Kidney (tissue), 14 donors: ENCODE measurements around the gene HAND1. TPM values are rescaled to one million over a fixed set of nuclear protein-coding genes. Genes with fewer than 3 reads are reported as not detected.
A peak's percentile ranks its signal among the peaks of the same experiment; 100 is the strongest.

Experiments
- DNase-seq, 5 donors: peaks; one replicate each; pipeline ENCODE4 v3.0.0-alpha.2; 2013 to 2020
- FAIRE-seq: peaks from 2 replicates; lab custom pipeline; 2012; peaks lifted over from hg19 to GRCh38; lab: Jason Lieb, UNC
- H3K27ac ChIP-seq, 2 donors: one replicate each; pipeline ENCODE4 v1.7.0; 2013; ENCODE audit warnings: low read depth in 2 of 2, low read length in 2 of 2, inconsistent platforms in 1 of 2
- H3K27me3 ChIP-seq: one replicate; pipeline ENCODE4 v1.7.1; 2013; ENCODE audit warnings: low read length, inconsistent platforms; ENCODE audit not compliant: control insufficient read depth, insufficient read depth
- H3K36me3 ChIP-seq, 3 donors: one replicate each; pipeline versions ENCODE4 v1.7.0 to v1.7.1; 2013; ENCODE audit warnings: low read length in 3 of 3, control low read depth in 1 of 3, inconsistent platforms in 1 of 3; ENCODE audit not compliant: insufficient read depth in 3 of 3, control insufficient read depth in 2 of 3
- H3K4me1 ChIP-seq, 3 donors: one replicate each; pipeline versions ENCODE4 v1.7.0 to v1.7.1; 2013; ENCODE audit warnings: low read length in 3 of 3, inconsistent platforms in 1 of 3, low read depth in 1 of 3; ENCODE audit not compliant: control insufficient read depth in 2 of 3, insufficient read depth in 2 of 3
- H3K4me3 ChIP-seq, 3 donors: one replicate each; pipeline versions ENCODE4 v1.7.0 to v1.8.1; 2013; ENCODE audit warnings: low read length in 3 of 3, control low read depth in 1 of 3, inconsistent platforms in 1 of 3
- H3K9ac ChIP-seq, 3 donors: one replicate each; pipeline versions ENCODE4 v1.7.0 to v1.7.1; 2013; ENCODE audit warnings: low read length in 3 of 3, control low read depth in 1 of 3, inconsistent platforms in 1 of 3
- H3K9me3 ChIP-seq, 3 donors: one replicate each; pipeline versions ENCODE4 v1.7.0 to v1.7.1; 2013; ENCODE audit warnings: low read length in 3 of 3, control low read depth in 1 of 3, inconsistent platforms in 1 of 3; ENCODE audit not compliant: control insufficient read depth in 2 of 3, insufficient read depth in 1 of 3
- CTCF ChIP-seq: IDR thresholded peaks from 3 replicates; pipeline ENCODE4 v1.5.1; 2012; ENCODE audit warnings: mild to moderate bottlenecking, moderate library complexity, borderline replicate concordance; ENCODE audit not compliant: insufficient read depth; ENCODE audit errors: extremely low read depth
- intact Hi-C: fragments of 100-400 bp; cut with DNase I; formaldehyde crosslinking; loops from one replicate; pipeline ENCODE4 v1.11.1; 2022
- polyA plus RNA-seq: library from polyadenylated mRNA; stranded (reverse); fragments of 350-450 nt; fragmentation: Illumina TruSeq; extraction: RNeasy Lipid Tissue Mini Kit (QIAGEN cat#74804); gene quantifications from one replicate; pipeline ENCODE4 v1.2.3, GENCODE V29; 2014; ENCODE audit warnings: low read depth, low replicate concordance; ENCODE audit not compliant: insufficient read depth
- total RNA-seq: library from RNA; stranded (reverse); fragmentation: NEBNext Ultra II Directional; extraction: Animal tissue kit (Norgen Biotek cat#: 25700); gene quantifications from one replicate; pipeline ENCODE4 v1.2.1, GENCODE V29; 2021
- donor health status: control.
- donor health status: control.
- donor health status: control.
- donor health status: control.
- donor health status: control.
- donor health status: DM: yes; HTN: yes; CAD: no.
- donor health status: Normal renal cell carcinoma (clear cell type).

HAND1 gene
- total and polyA plus RNA-seq, 2 donors from 2014 or later = not detected

- Histone ChIP-seq H3K36me3 (no peaks in the 10 kb centered on the region), H3K27me3 (peaks cover 8% of the 10 kb centered on the region), H3K9ac (no peak overlapping the region), H3K4me1 (no peaks in the 10 kb centered on the region), H3K27ac (no peak overlapping the region), H3K4me3 (no peak overlapping the region), H3K9me3 (no peaks in the 10 kb centered on the region)
- DNase-seq (no peak), FAIRE-seq (no peak)
- intact Hi-C loops = no loop called here
- no peak for TF ChIP-seq CTCF
Measured at GRCh38 chr5:154465169-154465568, 12.9 kb downstream of the HAND1 start.

DNA sequence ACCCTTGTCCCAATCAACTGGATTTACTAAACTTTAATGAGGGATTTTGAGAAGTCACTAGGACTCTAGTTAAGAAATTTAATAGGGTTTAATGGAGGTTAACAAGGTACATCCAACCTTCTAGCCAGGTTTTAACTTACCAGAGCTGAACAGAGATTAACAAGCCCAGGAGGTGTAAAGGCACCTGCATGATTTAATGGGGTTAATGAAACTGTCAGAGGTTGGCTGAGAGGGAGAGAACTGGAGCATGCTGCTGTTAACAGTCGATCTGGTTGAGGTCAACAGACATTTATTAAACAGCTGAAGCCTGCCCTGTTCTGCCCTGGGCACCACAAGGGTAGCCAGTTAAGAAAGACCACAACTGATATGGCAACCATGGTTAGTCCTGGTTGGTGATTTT lies 13.6 kb downstream of the HAND1 start:
- Histone ChIP-seq H3K27ac (no peak overlapping the region), H3K36me3 (no peaks in the 10 kb centered on the region), H3K9me3 (no peaks in the 10 kb centered on the region), H3K4me1 (no peaks in the 10 kb centered on the region), H3K9ac (no peak overlapping the region), H3K4me3 (no peak overlapping the region), H3K27me3 (peaks cover 5% of the 10 kb centered on the region)
- intact Hi-C loops = no loop called here
- FAIRE-seq (no peak), DNase-seq (peak in 3 of 5 donors; percentile 45 to 85 (median 78))
- no peak for TF ChIP-seq CTCF

DNA sequence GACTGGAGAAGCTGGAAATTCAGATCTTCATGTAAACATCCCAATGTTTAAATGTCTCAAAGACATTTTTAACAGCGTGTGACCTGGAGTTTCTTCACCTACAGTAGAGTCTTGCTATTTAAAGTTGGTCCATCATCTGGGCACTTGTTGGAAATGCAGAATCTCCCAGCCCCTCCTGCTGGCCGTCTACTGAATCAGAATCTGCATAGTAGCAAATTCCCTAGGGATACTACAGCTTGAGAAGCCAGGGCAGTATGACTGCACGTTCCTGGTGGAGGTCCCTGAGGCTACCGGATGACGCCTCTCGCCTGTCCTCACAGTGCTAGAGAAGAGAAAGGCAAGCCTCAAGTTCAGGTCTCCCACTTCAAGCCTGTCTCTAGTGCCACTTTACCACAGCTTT lies 16.5 kb downstream of the HAND1 start:
- no peak for FAIRE-seq

More for the DNA sequence above, 16.5 kb downstream of the HAND1 start:
- no peaks in the 10 kb centered on the region for H3K9me3 ChIP-seq
- H3K4me1 ChIP-seq = peaks cover 0 to under 1% (median 0%) of the 10 kb centered on the region in 3 donors
- TF ChIP-seq CTCF = no peak
- intact Hi-C loops = no loop called here
- peak in 1 of 5 donors; percentile 11 for DNase-seq
- peaks cover 2% of the 10 kb centered on the region for H3K27me3 ChIP-seq
- no peak overlapping the region for H3K27ac ChIP-seq
- no peak overlapping the region for H3K4me3 ChIP-seq
- H3K36me3 ChIP-seq = peaks cover 0 to 4% (median 0%) of the 10 kb centered on the region in 3 donors
- no peak overlapping the region for H3K9ac ChIP-seq
